HepG2 (cell line): Measurements from ENCODE around the gene CFTR. TPM values are rescaled to one million over a fixed set of nuclear protein-coding genes. Genes with fewer than 3 reads are reported as not detected.

Experiments
- ATAC-seq: fragments of 200-7000 bp; cut with Tn5 transposase; 3 replicates; pipeline ENCODE4 v1.9.1; 2020; ENCODE audit warnings: mild to moderate bottlenecking, moderate library complexity
- BruUV-seq: library from RNA; stranded (reverse); fragments of 400-500 nt; replicated peaks from 2 replicates; lab custom pipeline; 2021; lab: Mats Ljungman, UMichigan
- CTCF ChIA-PET: fragments of 300-600 bp; formaldehyde crosslinking; extraction: SDS; loops from one replicate; lab custom pipeline; 2021; ENCODE audit warnings: low total read pairs, inconsistent platforms, low intra/inter-chr PET ratio; lab: Yijun Ruan, JAX
- POLR2A ChIA-PET: fragments of 350-600 bp; sonication (Branson Sonifier 250); formaldehyde crosslinking; loops from one replicate; lab custom pipeline; 2020; ENCODE audit warnings: antibody characterized with exemption, inconsistent platforms; lab: Yijun Ruan, JAX
- DNase-seq: peaks from one replicate; pipeline ENCODE4 v3.0.0-alpha.2; 2015; ENCODE audit warnings: low spot score
- FAIRE-seq: peaks from 3 replicates; lab custom pipeline; 2011; peaks lifted over from hg19 to GRCh38; lab: Jason Lieb, UNC
- H2AFZ ChIP-seq: one replicate; pipeline ENCODE4 v1.6.1; 2011; ENCODE audit warnings: low read length, inconsistent platforms
- H3K27ac ChIP-seq: fragments of 300-600 bp; 3 replicates; pipeline ENCODE4 v1.8.0; 2011; ENCODE audit warnings: mixed run types, mild to moderate bottlenecking, mixed read lengths, low read length, inconsistent platforms; ENCODE audit not compliant: insufficient read depth; ENCODE audit errors: extremely low read length
- H3K27me3 ChIP-seq, 2 experiments: fragments of 200-600 bp in 1 of 2; 2 replicates in 1 of 2; 3 replicates in 1 of 2; pipeline versions ENCODE4 v1.6.0 to v1.8.0; 2011; ENCODE audit warnings: low read length in 2 of 2, mild to moderate bottlenecking in 2 of 2, moderate library complexity in 2 of 2, inconsistent platforms in 1 of 2; ENCODE audit not compliant: insufficient read depth in 2 of 2, control insufficient read depth in 1 of 2
- H3K36me3 ChIP-seq, 2 experiments: fragments of 200-600 bp in 1 of 2; replicated peaks in 1 of 2; 2 replicates in 1 of 2; 3 replicates in 1 of 2; pipeline versions ENCODE4 v1.5.1 to v1.8.0; 2011; ENCODE audit warnings: low read length in 2 of 2, inconsistent platforms in 1 of 2; ENCODE audit not compliant: insufficient read depth in 2 of 2, control insufficient read depth in 1 of 2
- H3K4me1 ChIP-seq: 2 replicates; pipeline ENCODE4 v1.5.1; 2012; ENCODE audit warnings: low read length, inconsistent platforms; ENCODE audit not compliant: insufficient read depth
- H3K4me2 ChIP-seq: 2 replicates; pipeline ENCODE4 v1.6.0; 2011; ENCODE audit warnings: low read depth, low read length, inconsistent platforms
- H3K4me3 ChIP-seq, 3 experiments: fragments of 200-600 bp in 1 of 3; sonication (generic), shearing (Covaris generic) in 1 of 3; replicated peaks in 1 of 3; 2 replicates each; pipeline ENCODE4 v1.5.1; 2011 to 2016; ENCODE audit warnings: low read length in 3 of 3, inconsistent platforms in 2 of 3, low read depth in 2 of 3, mild to moderate bottlenecking in 2 of 3, control low read depth in 1 of 3, mixed read lengths in 1 of 3; ENCODE audit not compliant: insufficient read depth in 1 of 3
- H3K79me2 ChIP-seq: one replicate; pipeline ENCODE4 v1.6.1; 2011; ENCODE audit warnings: low read length, inconsistent platforms; ENCODE audit not compliant: insufficient read depth
- H3K9ac ChIP-seq: 2 replicates; pipeline ENCODE4 v1.6.0; 2011; ENCODE audit warnings: mild to moderate bottlenecking, low read depth, low read length, inconsistent platforms; ENCODE audit not compliant: insufficient read depth
- H3K9me3 ChIP-seq: 2 replicates; pipeline ENCODE4 v1.5.1; 2012; ENCODE audit warnings: mild to moderate bottlenecking, low read length
- H4K20me1 ChIP-seq: 2 replicates; pipeline ENCODE4 v1.6.0; 2011; ENCODE audit warnings: inconsistent platforms, mild to moderate bottlenecking, low read length, moderate library complexity; ENCODE audit not compliant: insufficient read depth
- AGO2 ChIP-seq: fragments of 200-400 bp; formaldehyde crosslinking; optimal IDR thresholded peaks from 2 replicates; pipeline ENCODE3; 2017; ENCODE audit warnings: mild to moderate bottlenecking, low read depth, low read length, moderate library complexity
- KMT2A ChIP-seq: sonication (generic); formaldehyde crosslinking; IDR thresholded peaks from 2 replicates; pipeline ENCODE4 v1.4.0; 2020; ENCODE audit warnings: missing genetic modification reagents
- PHF21A ChIP-seq: sonication (generic); formaldehyde crosslinking; IDR thresholded peaks from 2 replicates; pipeline ENCODE4 v1.5.0; 2020; ENCODE audit warnings: mild to moderate bottlenecking, missing genetic modification reagents
- RBM22 ChIP-seq: fragments of 200-400 bp; formaldehyde crosslinking; optimal IDR thresholded peaks from 2 replicates; pipeline ENCODE3; 2017; ENCODE audit warnings: mild to moderate bottlenecking, low read length, moderate library complexity
- REL ChIP-seq: sonication (generic); formaldehyde crosslinking; conservative IDR thresholded peaks from 2 replicates; pipeline ENCODE4 v1.8.0; 2022; ENCODE audit warnings: mild to moderate bottlenecking, missing genetic modification reagents, moderate library complexity
- SMAD9 ChIP-seq: sonication (generic); formaldehyde crosslinking; IDR thresholded peaks from 2 replicates; pipeline ENCODE4 v1.5.1; 2020; ENCODE audit warnings: mild to moderate bottlenecking, missing genetic modification reagents
- ZFP36L1 ChIP-seq: sonication (generic); formaldehyde crosslinking; IDR thresholded peaks from 2 replicates; pipeline ENCODE4 v1.8.0; 2022; ENCODE audit warnings: mild to moderate bottlenecking, missing genetic modification reagents, moderate library complexity
- ZMYM2 ChIP-seq: sonication (generic); formaldehyde crosslinking; IDR thresholded peaks from 2 replicates; pipeline ENCODE4 v1.8.0; 2022; ENCODE audit warnings: mild to moderate bottlenecking, missing genetic modification reagents
- ZNF224 ChIP-seq: sonication (generic); formaldehyde crosslinking; IDR thresholded peaks from 2 replicates; pipeline ENCODE4 v1.5.0; 2020; ENCODE audit warnings: mild to moderate bottlenecking, missing genetic modification reagents
- ZNF230 ChIP-seq: sonication (generic); formaldehyde crosslinking; IDR thresholded peaks from 2 replicates; pipeline ENCODE4 v1.4.0; 2020; ENCODE audit warnings: mild to moderate bottlenecking, missing genetic modification reagents
- ZNF510 ChIP-seq: sonication (generic); formaldehyde crosslinking; IDR thresholded peaks from 2 replicates; pipeline ENCODE4 v1.4.0; 2020; ENCODE audit warnings: low read depth, mild to moderate bottlenecking, missing genetic modification reagents
- ZNF563 ChIP-seq: sonication (generic); formaldehyde crosslinking; IDR thresholded peaks from 2 replicates; pipeline ENCODE4 v1.8.0; 2022; ENCODE audit warnings: mild to moderate bottlenecking, moderate library complexity, missing genetic modification reagents
- WGBS: methylation state at CpG from one replicate; pipeline ENCODE4 v1.1.6; 2017; ENCODE audit warnings: low lambda C conversion rate; 5-methylcytosine and 5-hydroxymethylcytosine counted together
- in situ Hi-C: cut with HindIII; loops from 2 replicates; pipeline ENCODE4 v1.10.0; 2017; ENCODE audit warnings: low pct_unique_long_range_greater_than_20kb; ENCODE audit not compliant: extremely low pct_ligation_motif_present
- intact Hi-C: fragments of 100-400 bp; cut with micrococcal nuclease; formaldehyde crosslinking; loops from one replicate; pipeline ENCODE4 v1.10.0; 2022; ENCODE audit not compliant: unreplicated experiment
- polyA plus RNA-seq, 8 experiments: library from polyadenylated mRNA; depleted of rRNA in 3 of 8; stranded (reverse) in 7 of 8; unstranded in 1 of 8; fragments of >200 nt; fragmentation: Illumina TruSeq in 4 of 8; extraction: Trizol in 4 of 8; gene quantifications; 2 replicates each; pipeline versions ENCODE4 v1.2.1 to v1.2.3, GENCODE V29; 2011 to 2016; ENCODE audit warnings: low read depth in 4 of 8, missing spikeins in 1 of 8, mixed read lengths in 1 of 8; ENCODE audit not compliant: insufficient read depth in 1 of 8
- total RNA-seq, 5 experiments: library from RNA; depleted of rRNA; stranded (reverse); fragments of >200 nt; fragmentation: Illumina TruSeq; extraction: Trizol; gene quantifications; 2 replicates each; pipeline ENCODE4 v1.2.3, GENCODE V29; 2016; ENCODE audit warnings: low read depth in 1 of 5
- TF ChIP-seq, protein P1 (sequence below): sonication (generic); formaldehyde crosslinking; IDR thresholded peaks from 2 replicates; pipeline ENCODE4 v1.5.1; 2020; ENCODE audit warnings: missing genetic modification reagents, mild to moderate bottlenecking, borderline replicate concordance

The CFTR gene
- total and polyA plus RNA-seq, 2 of the 13 experiments (the other 11 are each of a cell fraction or from before 2014, with no cell fraction given): not detected

DNA sequence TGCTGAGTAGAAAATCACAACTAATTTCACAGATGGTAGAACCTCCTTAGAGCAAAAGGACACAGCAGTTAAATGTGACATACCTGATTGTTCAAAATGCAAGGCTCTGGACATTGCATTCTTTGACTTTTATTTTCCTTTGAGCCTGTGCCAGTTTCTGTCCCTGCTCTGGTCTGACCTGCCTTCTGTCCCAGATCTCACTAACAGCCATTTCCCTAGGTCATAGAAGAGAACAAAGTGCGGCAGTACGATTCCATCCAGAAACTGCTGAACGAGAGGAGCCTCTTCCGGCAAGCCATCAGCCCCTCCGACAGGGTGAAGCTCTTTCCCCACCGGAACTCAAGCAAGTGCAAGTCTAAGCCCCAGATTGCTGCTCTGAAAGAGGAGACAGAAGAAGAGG, 186.9 kb downstream of the CFTR start:
- no peak for TF ChIP-seq ZFP36L1 (CRISPR knock-in tag)
- no peak for TF ChIP-seq ZMYM2
- no peak for TF ChIP-seq ZNF563
- no peak for TF ChIP-seq REL
- TF ChIP-seq, protein P1, sequence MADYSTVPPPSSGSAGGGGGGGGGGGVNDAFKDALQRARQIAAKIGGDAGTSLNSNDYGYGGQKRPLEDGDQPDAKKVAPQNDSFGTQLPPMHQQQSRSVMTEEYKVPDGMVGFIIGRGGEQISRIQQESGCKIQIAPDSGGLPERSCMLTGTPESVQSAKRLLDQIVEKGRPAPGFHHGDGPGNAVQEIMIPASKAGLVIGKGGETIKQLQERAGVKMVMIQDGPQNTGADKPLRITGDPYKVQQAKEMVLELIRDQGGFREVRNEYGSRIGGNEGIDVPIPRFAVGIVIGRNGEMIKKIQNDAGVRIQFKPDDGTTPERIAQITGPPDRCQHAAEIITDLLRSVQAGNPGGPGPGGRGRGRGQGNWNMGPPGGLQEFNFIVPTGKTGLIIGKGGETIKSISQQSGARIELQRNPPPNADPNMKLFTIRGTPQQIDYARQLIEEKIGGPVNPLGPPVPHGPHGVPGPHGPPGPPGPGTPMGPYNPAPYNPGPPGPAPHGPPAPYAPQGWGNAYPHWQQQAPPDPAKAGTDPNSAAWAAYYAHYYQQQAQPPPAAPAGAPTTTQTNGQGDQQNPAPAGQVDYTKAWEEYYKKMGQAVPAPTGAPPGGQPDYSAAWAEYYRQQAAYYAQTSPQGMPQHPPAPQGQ (CRISPR knock-in tag): no peak
- TF ChIP-seq ZNF224 (CRISPR knock-in tag): no peak
- TF ChIP-seq KMT2A (CRISPR knock-in tag): no peak
- no peak for TF ChIP-seq ZNF230 (CRISPR knock-in tag)
- no peak for TF ChIP-seq PHF21A (CRISPR knock-in tag)
- TF ChIP-seq AGO2: no peak
- no peak for TF ChIP-seq ZNF510 (CRISPR knock-in tag)
- TF ChIP-seq RBM22: no peak
- no peak for TF ChIP-seq SMAD9 (CRISPR knock-in tag)
- H3K36me3 ChIP-seq: no peaks in the 10 kb centered on the region
- no peak overlapping the region for H3K9ac ChIP-seq
- BruUV-seq: no TSS peak
- DNase-seq: no peak
- POLR2A ChIA-PET: no interaction called here
- H3K27me3 ChIP-seq: no peaks in the 10 kb centered on the region
- no peak overlapping the region for H3K4me2 ChIP-seq
- no peak overlapping the region for H3K27ac ChIP-seq
- ATAC-seq: no peak
- no peak for FAIRE-seq
- WGBS: 16% methylated on average over 6 of the region's 6 CpGs
- H3K9me3 ChIP-seq: no peaks in the 10 kb centered on the region
- no peak overlapping the region for H3K4me3 ChIP-seq
- CTCF ChIA-PET: no interaction called here
- in situ Hi-C loops (no loop called here), intact Hi-C loops (no loop called here)
- H2AFZ ChIP-seq: no peak overlapping the region
- no peaks in the 10 kb centered on the region for H3K4me1 ChIP-seq
- H3K79me2 ChIP-seq: no peaks in the 10 kb centered on the region
- no peaks in the 10 kb centered on the region for H4K20me1 ChIP-seq
